Lower leg skin (tissue), 3 donors: ENCODE data around the gene COL4A2.

ENCODE experiments used
- CTCF ChIP-seq, 3 donors: fragments of 450-650 bp; IDR thresholded peaks; one replicate each; pipeline ENCODE4 v1.5.1; 2016; ENCODE audit warnings: antibody characterized with exemption in 3 of 3, mild to moderate bottlenecking in 3 of 3, moderate library complexity in 2 of 3
- POLR2A ChIP-seq, 2 donors: fragments of 450-650 bp; IDR thresholded peaks; one replicate each; pipeline ENCODE4 v1.6.1; 2016 to 2017; ENCODE audit warnings: antibody characterized with exemption in 2 of 2, mild to moderate bottlenecking in 1 of 2, moderate library complexity in 1 of 2

DNA sequence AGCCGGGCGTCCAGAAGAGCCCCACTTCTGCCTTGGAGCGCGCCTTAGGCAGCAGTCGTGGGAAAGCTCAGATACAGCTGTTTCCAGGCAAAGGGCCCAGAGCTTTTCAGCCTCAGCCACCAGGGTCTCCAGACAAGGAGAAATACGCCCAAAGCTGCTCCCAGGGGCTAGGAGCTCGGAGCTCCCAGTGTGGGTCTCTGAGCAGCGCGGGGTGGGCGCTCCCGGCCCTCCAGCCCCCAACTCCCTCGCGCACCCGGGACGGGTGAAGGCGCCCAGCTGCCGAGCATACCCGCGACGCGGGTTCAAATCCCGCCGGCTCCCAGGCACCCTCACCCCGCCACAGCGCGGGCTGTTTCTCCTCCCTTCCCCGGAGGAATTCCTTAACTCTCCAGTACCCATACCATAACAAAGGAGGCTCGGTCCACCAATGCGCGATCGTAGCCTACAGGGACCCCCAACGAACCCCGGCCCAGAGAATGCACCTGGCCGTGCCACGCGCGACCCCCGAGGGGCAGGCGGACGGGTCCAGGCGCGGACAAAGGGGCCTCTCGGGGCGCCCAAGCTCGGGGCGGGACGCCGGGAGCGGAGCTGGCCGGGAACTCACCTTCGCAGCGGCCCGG, 634 bp upstream of the COL4A2 start:
- TF ChIP-seq POLR2A (IDR thresholded peaks at IDR 0.05) (no peak), CTCF (IDR thresholded peaks at IDR 0.05) (no peak)
